ENCODE measurements around the gene ROBO1. TPM values are rescaled to one million over a fixed set of nuclear protein-coding genes. Genes with fewer than 3 reads are reported as not detected.
"Not testable (repeated sequence)": the region's sequence is repeated elsewhere in the genome, so short reads cannot be mapped to it uniquely, and the experiment has no call there.

The ROBO1 gene
- total RNA-seq, 1 experiment from 2014 or later, result 51.2 TPM

DNA sequence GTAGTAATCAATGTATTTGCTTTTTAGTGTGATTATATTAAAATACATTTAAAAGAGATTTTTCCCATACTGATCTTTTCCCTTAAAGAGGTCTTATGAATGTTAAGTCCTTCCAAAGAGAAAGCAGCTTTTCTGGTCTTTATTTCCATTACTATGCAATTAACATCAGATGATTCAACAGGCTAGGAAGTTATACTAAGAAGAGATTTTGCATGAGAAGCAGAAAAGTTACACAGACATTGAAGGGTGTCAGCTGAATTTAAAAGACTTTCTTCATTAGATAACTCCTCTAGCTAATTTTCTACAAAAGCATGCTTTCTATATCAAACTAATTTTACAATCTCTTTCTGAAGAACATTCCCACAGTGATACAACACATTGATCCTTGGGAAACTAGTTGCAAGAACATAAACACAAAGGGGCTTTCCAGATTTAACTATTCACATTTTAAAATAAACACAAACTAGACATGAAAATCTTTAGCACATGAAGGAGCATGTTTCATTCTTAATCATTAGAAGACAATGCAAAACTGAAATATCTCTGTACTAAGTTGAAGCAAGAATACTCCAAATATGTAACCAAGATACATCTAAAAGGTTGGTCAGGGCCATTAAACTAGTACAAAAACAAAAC is 965.8 kb downstream of the ROBO1 start:
- in situ Hi-C loops (cut with HindIII; ENCODE audit: low pct_unique_long_range_greater_than_20kb, low sequenced_read_pairs), result no loop called here
- no peak for DNase-seq (ENCODE audit: low read depth, low spot score)

DNA sequence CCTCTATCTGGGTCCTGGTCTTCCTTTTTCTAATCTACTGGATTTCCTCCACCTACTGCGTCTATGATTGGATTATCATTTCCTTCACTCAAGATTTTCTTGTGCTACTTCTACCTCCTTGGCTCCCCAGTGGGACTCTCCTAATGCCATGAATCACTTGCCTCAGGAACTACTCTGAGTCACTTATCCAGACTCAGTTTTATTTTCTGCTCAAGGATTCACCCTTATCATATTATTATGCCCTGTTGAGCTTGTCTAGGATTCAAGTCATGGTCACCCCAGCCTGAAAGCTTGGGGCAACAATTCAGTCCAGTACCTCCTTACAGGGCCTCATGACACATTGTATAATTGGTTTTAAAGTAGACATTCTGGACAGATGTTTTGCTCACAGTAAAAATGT is 968.1 kb downstream of the ROBO1 start:
- in situ Hi-C loops (cut with HindIII; ENCODE audit: low pct_unique_long_range_greater_than_20kb, low sequenced_read_pairs), result no loop called here
- DNase-seq (ENCODE audit: low read depth, low spot score), result no peak

DNA sequence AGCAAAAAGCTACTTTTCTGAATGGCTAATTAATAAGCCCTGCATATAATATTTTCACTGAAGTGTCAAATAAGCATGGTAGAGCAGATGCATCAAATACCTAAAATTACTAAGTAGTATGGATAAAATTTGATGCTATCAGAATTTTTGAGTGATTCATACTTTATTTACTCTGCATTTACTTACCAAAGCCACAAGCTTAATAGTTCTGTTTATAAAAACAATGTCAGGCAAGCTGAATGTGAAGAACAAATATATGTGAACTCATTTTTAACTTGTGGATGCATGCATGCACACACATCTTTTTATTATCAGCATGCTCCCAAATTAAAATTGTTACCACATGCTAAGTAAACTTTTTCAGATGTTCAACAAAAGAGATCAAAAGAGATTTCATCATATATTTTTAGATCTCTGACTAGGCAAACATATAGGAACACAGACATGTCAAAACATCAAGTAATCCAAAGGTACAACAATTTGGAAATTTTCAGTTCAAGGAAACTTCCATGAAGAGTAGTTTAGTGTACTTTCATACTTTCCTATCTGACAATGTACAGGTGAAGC is 969.4 kb downstream of the ROBO1 start:
- no peak for DNase-seq (ENCODE audit: low read depth, low spot score)
- in situ Hi-C loops (cut with HindIII; ENCODE audit: low pct_unique_long_range_greater_than_20kb, low sequenced_read_pairs), result no loop called here

DNA sequence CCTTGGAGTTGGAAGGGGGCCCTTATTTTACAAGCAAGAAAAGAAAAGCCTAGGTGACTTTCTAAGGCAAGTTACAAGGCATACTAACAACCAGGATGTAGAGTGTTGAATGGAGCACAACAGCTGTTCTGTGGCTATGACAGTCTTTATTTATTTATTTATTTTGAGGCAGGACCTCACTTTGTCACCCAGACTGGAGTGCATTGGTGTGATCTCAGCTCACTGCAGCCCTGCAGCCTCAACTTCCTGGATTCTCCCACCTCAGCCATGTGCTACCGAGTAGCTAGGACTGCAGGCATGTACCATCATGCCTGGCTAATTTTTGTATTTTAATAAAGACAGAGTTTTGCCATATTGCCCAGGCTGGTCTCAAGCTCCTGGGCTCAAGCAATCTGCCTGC is 973.4 kb downstream of the ROBO1 start:
- in situ Hi-C loops (cut with HindIII; ENCODE audit: low pct_unique_long_range_greater_than_20kb, low sequenced_read_pairs), result no loop called here
- DNase-seq (ENCODE audit: low read depth, low spot score), result no peak

DNA sequence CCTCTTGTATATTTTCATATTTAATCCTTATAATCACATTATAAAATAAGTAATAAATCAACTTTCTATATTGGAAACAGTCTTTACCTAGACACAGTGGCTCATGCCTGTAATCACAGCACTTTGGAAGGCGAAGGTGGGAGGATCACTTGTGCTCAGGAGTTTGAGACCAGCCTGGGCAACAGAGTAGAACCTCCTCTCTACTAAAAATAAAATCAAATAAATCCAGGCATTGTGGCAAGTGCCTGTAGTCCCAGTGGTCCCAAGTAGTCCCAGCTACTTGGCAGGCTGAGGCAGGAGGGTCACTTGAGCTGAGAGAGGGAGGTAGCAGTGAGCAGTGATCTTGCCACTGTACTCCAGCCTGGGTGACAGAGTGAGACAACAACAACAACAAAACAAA is 975.1 kb downstream of the ROBO1 start:
- in situ Hi-C loops (cut with HindIII; ENCODE audit: low pct_unique_long_range_greater_than_20kb, low sequenced_read_pairs), result no loop called here
- DNase-seq (ENCODE audit: low read depth, low spot score), result no peak

DNA sequence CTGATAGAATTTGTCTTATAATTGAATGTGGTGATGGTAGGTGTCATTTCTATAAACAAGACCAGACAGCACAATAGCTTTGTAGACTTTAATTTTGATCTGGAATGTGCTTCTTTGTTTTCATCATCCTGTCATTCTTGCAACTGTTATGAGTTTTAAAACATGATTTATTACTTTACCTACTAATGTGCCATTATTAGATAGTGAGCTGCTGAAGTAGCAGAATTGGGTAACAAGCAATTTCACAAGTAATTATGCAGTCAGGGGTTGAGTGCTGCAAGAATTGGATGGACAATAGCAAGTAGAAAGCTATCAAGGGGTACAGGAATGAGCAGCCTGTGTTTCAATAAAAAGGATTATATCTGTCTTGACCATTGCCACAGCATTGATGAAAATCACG is 975.6 kb downstream of the ROBO1 start:
- no peak for DNase-seq (ENCODE audit: low read depth, low spot score)
- in situ Hi-C loops (cut with HindIII; ENCODE audit: low pct_unique_long_range_greater_than_20kb, low sequenced_read_pairs), result no loop called here

DNA sequence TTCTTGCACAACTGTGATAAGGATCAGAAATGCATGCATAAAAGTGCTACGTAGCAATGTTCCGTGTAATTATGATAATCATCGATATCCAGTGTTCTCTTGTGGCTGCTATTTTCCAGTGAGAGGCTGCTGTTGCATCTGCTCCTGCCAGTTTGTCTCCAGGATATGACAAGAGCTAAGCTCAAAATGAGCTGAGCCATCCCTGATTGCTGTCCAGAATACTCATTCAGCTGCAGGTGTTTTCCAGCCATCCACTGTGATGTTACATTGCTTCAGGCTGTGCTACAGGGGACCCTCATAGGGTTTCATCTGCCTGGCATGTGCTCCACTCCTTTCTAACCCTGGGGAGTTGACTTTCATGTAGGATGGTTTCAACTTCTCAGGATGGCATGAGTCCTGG is 976.0 kb downstream of the ROBO1 start:
- DNase-seq (ENCODE audit: low read depth, low spot score), result no peak
- in situ Hi-C loops (cut with HindIII; ENCODE audit: low pct_unique_long_range_greater_than_20kb, low sequenced_read_pairs), result no loop called here

DNA sequence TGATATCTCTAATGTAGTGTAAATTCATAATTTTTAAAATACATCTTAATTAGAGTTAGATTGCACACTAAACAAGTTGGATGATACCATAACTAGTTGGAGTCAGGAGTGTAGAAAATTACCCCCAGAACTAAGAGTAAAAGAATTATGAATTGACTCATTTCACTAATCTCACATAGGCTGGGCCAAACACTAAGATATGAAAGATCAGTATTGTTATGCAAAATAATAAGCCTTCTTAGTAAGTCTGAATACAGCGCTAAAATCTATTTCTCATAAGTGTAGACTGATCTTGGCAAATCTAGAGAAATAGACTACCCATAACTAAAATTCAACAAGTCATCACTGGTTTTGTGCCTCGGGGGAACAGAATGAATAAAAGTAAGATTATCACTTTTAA is 979.0 kb downstream of the ROBO1 start:
- in situ Hi-C loops (cut with HindIII; ENCODE audit: low pct_unique_long_range_greater_than_20kb, low sequenced_read_pairs), result no loop called here
- DNase-seq (ENCODE audit: low read depth, low spot score), result no peak

DNA sequence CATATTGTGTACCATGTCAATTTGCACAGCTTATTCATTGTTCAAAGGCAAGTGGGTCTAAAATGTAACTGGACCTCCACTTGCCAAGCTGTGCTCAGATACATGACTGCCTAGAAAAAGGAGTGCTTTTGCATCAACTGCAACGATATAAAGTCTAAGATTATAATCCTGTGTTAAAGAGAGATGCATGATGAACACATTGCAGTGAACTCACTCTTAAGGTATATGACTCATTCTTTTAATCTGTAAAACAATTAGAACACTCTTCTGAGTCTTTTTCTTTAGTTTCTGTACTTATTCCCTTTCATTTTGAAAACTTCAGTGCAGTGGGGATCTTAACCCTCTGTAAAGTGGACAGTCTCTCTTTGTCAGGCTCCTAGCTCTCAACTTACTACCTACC is 982.8 kb downstream of the ROBO1 start:
- DNase-seq (ENCODE audit: low read depth, low spot score), result no peak
- in situ Hi-C loops (cut with HindIII; ENCODE audit: low pct_unique_long_range_greater_than_20kb, low sequenced_read_pairs), result no loop called here

DNA sequence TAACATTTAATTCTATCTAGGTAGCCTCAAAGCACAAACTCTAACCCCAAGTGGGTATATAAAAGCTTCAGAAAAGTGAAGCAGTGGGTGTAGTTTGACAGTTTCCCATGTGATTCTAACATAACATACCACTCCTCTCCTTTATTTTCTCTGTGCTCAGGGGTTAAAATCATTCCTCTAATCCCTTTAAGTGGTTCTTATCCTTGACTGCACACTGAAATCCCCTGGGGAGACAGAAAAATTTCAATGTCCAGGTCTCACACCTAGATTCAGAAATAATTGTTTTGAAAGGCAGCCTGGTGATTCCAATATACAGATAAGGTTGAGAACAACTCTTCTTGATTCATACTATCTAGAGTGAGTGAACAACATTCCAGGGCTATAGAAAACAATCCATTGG is 986.4 kb downstream of the ROBO1 start:
- in situ Hi-C loops (cut with HindIII; ENCODE audit: low pct_unique_long_range_greater_than_20kb, low sequenced_read_pairs), result no loop called here
- no peak for DNase-seq (ENCODE audit: low read depth, low spot score)

DNA sequence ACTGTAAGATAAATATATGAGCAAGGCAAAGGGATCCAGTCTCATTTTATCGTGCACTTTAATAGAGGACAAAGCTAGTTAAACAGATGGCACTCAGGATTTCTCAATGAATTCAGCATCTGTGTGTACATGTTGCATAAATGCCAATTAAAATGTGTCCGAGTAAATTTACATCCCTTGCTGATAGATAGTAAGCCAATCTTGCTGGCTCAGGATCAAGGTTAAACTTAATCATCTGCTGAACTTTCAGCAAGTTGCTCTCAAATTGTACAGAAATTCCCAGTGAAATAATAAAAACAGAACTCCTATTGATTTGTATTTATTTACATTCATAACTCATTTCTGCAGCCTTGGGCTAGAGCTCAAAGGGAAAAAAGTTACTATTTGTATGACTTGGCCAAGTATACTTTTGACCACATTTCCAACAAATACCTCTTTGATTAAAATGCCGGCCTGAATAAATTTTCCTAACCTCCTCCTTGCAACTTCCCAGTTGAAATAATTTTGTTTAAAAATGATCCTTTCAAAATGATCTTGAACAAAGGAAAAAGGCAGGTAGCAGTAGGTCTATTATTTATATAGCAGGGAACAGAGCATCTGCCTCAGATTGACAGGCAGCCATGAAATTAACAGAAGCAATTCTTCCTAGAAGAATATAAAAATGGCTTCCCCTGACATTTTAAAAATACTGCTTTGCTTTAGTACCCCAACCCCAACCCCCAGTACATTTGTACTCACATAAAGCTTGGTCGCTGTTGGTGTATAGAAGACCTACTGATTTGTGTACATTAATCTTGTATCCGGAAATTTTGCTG is 1001.9 kb downstream of the ROBO1 start:
- peak; percentile 72 for DNase-seq (ENCODE audit: low read depth, low spot score)
- in situ Hi-C loops (cut with HindIII; ENCODE audit: low pct_unique_long_range_greater_than_20kb, low sequenced_read_pairs), result no loop called here

DNA sequence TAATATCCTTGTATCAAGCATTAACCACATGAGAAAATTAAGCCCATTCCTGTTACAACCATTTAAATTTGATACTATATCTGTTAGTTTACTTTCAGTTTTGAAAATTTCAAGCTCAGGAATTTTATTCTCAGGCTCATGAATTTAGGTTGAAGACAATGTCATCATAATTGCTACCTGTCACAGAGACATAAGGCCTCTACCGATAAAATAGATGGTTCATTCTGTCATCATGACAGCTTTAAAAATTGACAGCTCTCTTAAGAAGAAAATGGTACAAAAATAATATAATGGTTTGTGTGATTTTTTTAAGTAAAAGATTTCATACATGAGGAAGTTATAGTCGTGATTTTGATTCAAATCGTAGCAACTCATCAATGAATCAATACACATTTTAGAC is 1003.2 kb downstream of the ROBO1 start:
- no peak for DNase-seq (ENCODE audit: low read depth, low spot score)
- in situ Hi-C loops (cut with HindIII; ENCODE audit: low pct_unique_long_range_greater_than_20kb, low sequenced_read_pairs), result no loop called here

DNA sequence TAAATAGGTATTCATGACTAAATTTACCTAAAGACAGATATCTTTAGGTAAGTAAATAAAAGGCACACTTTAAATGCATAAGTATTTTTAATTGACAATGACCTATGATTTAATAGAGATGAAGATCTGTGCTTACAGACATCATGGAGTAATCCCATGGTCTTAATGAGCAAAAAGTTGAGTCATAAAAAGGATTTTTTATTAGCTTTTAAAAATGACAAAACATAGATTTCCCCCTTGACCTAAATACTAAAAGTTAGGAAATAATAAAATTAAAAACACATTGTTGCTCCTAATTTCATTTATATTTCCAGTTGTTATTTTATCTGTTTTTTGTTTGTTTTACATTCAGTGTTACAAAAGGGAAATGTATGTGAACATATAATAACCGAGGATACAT is 1005.7 kb downstream of the ROBO1 start:
- in situ Hi-C loops (cut with HindIII; ENCODE audit: low pct_unique_long_range_greater_than_20kb, low sequenced_read_pairs), result no loop called here
- DNase-seq (ENCODE audit: low read depth, low spot score), result no peak

DNA sequence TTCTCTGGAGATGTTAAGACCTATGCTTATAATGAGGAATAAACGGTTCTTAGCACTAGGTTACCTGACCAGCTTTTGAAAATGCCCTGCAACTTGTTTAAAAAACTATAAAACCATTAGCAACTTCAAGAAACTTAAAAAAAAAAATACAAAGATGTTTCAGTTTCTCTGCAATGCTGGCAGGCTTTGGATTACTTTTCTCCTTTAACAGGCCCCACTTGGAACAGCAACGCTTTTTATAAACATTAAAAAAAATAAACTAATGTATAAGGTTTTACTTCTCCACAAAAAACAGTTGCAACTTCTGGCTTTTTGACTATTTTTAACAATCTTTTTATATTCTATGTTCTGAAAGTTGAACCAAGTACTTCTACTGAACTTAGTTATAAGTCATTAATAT is 1006.7 kb downstream of the ROBO1 start:
- in situ Hi-C loops (cut with HindIII; ENCODE audit: low pct_unique_long_range_greater_than_20kb, low sequenced_read_pairs), result no loop called here

DNA sequence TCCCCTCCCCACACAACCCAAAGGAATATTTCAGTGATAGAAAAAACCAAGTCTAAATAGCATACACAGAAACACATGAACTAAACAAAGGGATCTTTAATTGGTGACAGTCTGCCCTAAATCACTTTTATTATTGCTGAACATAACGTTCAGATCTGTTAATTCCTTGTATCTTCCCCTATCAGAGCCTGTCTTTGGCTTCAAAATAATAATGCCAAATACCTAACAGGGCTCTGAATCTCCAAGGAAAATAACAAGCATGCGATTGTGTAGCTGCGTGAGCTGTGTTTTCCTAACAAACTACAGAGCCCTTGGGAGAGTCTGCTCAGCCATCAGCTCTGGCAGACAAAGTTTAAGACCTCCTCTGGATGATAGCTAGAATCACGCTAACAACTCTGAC is 1010.1 kb downstream of the ROBO1 start:
- DNase-seq (ENCODE audit: low read depth, low spot score), result peak; percentile 69
- in situ Hi-C loops (cut with HindIII; ENCODE audit: low pct_unique_long_range_greater_than_20kb, low sequenced_read_pairs), result no loop called here

More for the DNA sequence above, 1006.7 kb downstream of the ROBO1 start:
- DNase-seq (ENCODE audit: low read depth, low spot score), result no peak

DNA sequence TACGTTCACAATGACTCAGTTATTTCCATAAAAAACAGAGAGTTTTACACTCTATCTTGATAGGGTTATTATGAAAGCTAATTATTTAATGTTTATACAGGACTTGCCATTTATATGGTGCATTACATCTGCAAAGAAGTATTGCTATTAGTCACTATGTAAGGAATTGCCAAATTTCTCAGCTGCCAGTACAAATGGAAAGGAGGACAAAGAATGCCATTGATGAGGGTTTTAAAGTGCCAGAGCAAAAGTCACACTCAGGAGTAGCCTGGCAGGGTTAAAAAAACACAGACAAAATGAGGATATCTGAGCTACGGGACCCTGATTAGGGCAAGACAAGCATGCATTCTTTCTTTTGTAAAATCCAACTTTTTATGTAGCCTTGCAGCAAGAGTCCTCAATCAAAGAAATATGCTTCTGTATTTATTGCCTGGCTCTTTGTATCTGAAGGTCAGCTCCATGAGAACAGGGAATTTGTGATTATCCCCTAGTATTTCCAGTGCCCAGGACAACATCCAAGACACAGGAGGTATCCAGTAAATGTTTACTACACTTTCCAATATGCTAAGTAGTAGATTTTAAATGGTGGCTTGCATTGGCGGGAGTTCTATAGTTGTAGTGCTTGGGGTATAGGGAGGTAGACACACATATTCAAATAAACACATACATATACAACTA is 1013.6 kb downstream of the ROBO1 start:
- DNase-seq (ENCODE audit: low read depth, low spot score), result peak; percentile 84

DNA sequence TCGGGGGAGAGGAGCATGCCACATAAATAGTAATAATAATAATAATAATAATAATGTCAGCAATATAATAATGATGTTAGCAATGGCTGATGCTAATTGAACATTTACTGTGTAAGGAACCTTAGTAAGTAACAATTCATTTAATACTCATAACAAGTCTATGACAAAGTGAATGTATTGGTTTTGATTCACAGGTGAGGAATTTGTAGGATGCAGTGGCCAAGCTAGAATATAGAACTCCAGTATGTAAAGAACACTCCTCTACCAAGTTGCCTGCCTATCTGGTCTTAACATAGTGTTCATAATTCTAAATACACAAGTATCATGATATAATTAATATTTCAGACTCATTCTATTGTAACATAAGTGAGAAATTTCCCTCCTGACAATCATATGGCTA is 1016.5 kb downstream of the ROBO1 start:
- in situ Hi-C loops (cut with HindIII; ENCODE audit: low pct_unique_long_range_greater_than_20kb, low sequenced_read_pairs), result no loop called here

More for the DNA sequence above, 1013.6 kb downstream of the ROBO1 start:
- in situ Hi-C loops (cut with HindIII; ENCODE audit: low pct_unique_long_range_greater_than_20kb, low sequenced_read_pairs), result no loop called here

DNA sequence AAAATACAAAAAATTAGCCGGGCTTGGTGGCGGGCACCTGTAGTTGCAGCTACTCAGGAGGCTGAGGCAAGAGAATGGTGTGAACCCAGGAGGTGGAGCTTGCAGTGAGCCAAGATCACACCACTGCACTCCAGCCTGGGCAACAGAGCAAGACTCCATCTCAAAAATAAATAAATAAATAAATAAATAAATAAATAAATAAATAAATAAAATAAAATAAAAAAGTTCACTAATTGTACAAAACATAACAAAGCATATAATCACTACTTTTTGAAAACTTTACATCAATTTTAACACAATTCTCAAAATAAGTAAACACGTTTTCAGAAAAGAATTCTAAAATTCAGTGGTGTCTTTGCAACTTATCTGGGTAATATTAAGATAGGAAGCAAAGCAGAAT is 1017.5 kb downstream of the ROBO1 start:
- DNase-seq (ENCODE audit: low read depth, low spot score), result not testable (repeated sequence)

More for the DNA sequence above, 1016.5 kb downstream of the ROBO1 start:
- no peak for DNase-seq (ENCODE audit: low read depth, low spot score)

More for the DNA sequence above, 1017.5 kb downstream of the ROBO1 start:
- in situ Hi-C loops (cut with HindIII; ENCODE audit: low pct_unique_long_range_greater_than_20kb, low sequenced_read_pairs), result not testable (repeated sequence)
